IMR-90 (cell line): Measurements from ENCODE around the gene SLC10A3. TPM values are rescaled to one million over a fixed set of nuclear protein-coding genes. Genes with fewer than 3 reads are reported as not detected.
A peak's percentile ranks its signal among the peaks of the same experiment; 100 is the strongest.

Experiments
- ATAC-seq: fragments of 200-7000 bp; cut with Tn5 transposase; 2 replicates; pipeline ENCODE4 v1.9.1; 2020; ENCODE audit warnings: low read depth, mild to moderate bottlenecking, moderate library complexity
- BruUV-seq: library from RNA; stranded (reverse); fragments of 400-500 nt; replicated peaks from 2 replicates; lab custom pipeline; 2021; lab: Mats Ljungman, UMichigan
- CTCF ChIA-PET: fragments of 300-600 bp; formaldehyde crosslinking; extraction: SDS; loops from one replicate; lab custom pipeline; 2021; ENCODE audit warnings: antibody characterized with exemption; lab: Yijun Ruan, JAX
- POLR2A ChIA-PET: fragments of 300-600 bp; sonication (Branson Sonifier 250); formaldehyde crosslinking; loops from one replicate; lab custom pipeline; 2022; ENCODE audit warnings: antibody characterized with exemption; ENCODE audit not compliant: unreplicated experiment; lab: Charles Lee
- DNase-seq: peaks from one replicate; pipeline ENCODE4 v3.0.0; 2013
- H2AFZ ChIP-seq: replicated peaks from 2 replicates; pipeline ENCODE3; 2013; ENCODE audit warnings: low read length, mild to moderate bottlenecking; ENCODE audit not compliant: poor library complexity
- H2AK5ac ChIP-seq: 2 replicates; pipeline ENCODE4 v1.6.1; 2013; ENCODE audit warnings: low read depth, low read length, inconsistent platforms
- H2AK9ac ChIP-seq: replicated peaks from 2 replicates; pipeline ENCODE3; 2013; ENCODE audit warnings: mild to moderate bottlenecking, low read depth, low read length, moderate library complexity; ENCODE audit not compliant: poor library complexity
- H2BK120ac ChIP-seq: 2 replicates; pipeline ENCODE4 v1.6.1; 2013; ENCODE audit warnings: low read depth, low read length, inconsistent platforms
- H2BK15ac ChIP-seq: 3 replicates; pipeline ENCODE4 v1.6.1; 2013; ENCODE audit warnings: low read depth, low read length, inconsistent platforms
- H2BK20ac ChIP-seq: 2 replicates; pipeline ENCODE4 v1.6.1; 2013; ENCODE audit warnings: low read depth, mild to moderate bottlenecking, inconsistent platforms, low read length, moderate library complexity
- H2BK5ac ChIP-seq: 2 replicates; pipeline ENCODE4 v1.6.1; 2013; ENCODE audit warnings: mild to moderate bottlenecking, low read depth, low read length, inconsistent platforms; ENCODE audit not compliant: poor library complexity, severe bottlenecking
- H3K14ac ChIP-seq: replicated peaks from 2 replicates; pipeline ENCODE4 v1.6.1; 2013; ENCODE audit warnings: low read depth, low read length, inconsistent platforms
- H3K18ac ChIP-seq: 2 replicates; pipeline ENCODE4 v1.6.1; 2013; ENCODE audit warnings: low read depth, low read length, control low read depth
- H3K23ac ChIP-seq: 2 replicates; pipeline ENCODE4 v1.6.1; 2013; ENCODE audit warnings: low read depth, low read length, inconsistent platforms
- H3K27ac ChIP-seq: 2 replicates; pipeline ENCODE4 v1.5.1; 2013; ENCODE audit warnings: mild to moderate bottlenecking, control low read depth, low read length; ENCODE audit not compliant: insufficient read depth
- H3K27me3 ChIP-seq: 2 replicates; pipeline ENCODE4 v1.6.1; 2013; ENCODE audit warnings: low read length; ENCODE audit not compliant: control insufficient read depth, insufficient read depth
- H3K36me3 ChIP-seq: 2 replicates; pipeline ENCODE4 v1.6.1; 2013; ENCODE audit warnings: low read length, mixed read lengths; ENCODE audit not compliant: control insufficient read depth, insufficient read depth
- H3K4ac ChIP-seq: 2 replicates; pipeline ENCODE4 v1.6.1; 2013; ENCODE audit warnings: low read depth, low read length, inconsistent platforms
- H3K4me1 ChIP-seq: 2 replicates; pipeline ENCODE4 v1.6.1; 2013; ENCODE audit warnings: low read length, mixed read lengths; ENCODE audit not compliant: control insufficient read depth, insufficient read depth
- H3K4me2 ChIP-seq: 2 replicates; pipeline ENCODE4 v1.6.1; 2013; ENCODE audit warnings: low read depth, mild to moderate bottlenecking, control low read depth, low read length, moderate library complexity
- H3K4me3 ChIP-seq: 2 replicates; pipeline ENCODE4 v1.5.1; 2013; ENCODE audit warnings: low read depth, mild to moderate bottlenecking, control low read depth, low read length, moderate library complexity; ENCODE audit not compliant: insufficient read depth
- H3K56ac ChIP-seq: 2 replicates; pipeline ENCODE4 v1.6.1; 2013; ENCODE audit warnings: low read length, inconsistent platforms; ENCODE audit not compliant: insufficient read depth; ENCODE audit errors: extremely low read depth
- H3K79me1 ChIP-seq, 2 experiments: 2 replicates each; pipeline ENCODE4 v1.6.1; 2013; ENCODE audit warnings: low read length in 2 of 2, inconsistent platforms in 1 of 2, low read depth in 1 of 2
- H3K9ac ChIP-seq: 2 replicates; pipeline ENCODE4 v1.6.1; 2013; ENCODE audit warnings: low read depth, low read length, control low read depth
- H3K9me1 ChIP-seq: 2 replicates; pipeline ENCODE4 v1.6.1; 2013; ENCODE audit warnings: low read length, inconsistent platforms; ENCODE audit not compliant: insufficient read depth
- H3K9me3 ChIP-seq: 2 replicates; pipeline ENCODE4 v1.6.1; 2013; ENCODE audit warnings: low read length; ENCODE audit not compliant: control insufficient read depth, insufficient read depth
- H4K20me1 ChIP-seq: 2 replicates; pipeline ENCODE4 v1.6.1; 2013; ENCODE audit warnings: low read length, inconsistent platforms; ENCODE audit not compliant: insufficient read depth
- H4K5ac ChIP-seq: 2 replicates; pipeline ENCODE4 v1.6.1; 2013; ENCODE audit warnings: mild to moderate bottlenecking, low read depth, low read length, control low read depth
- H4K8ac ChIP-seq, 2 experiments: 2 replicates each; pipeline ENCODE4 v1.6.1; 2013; ENCODE audit warnings: low read depth in 2 of 2, low read length in 2 of 2, control low read depth in 1 of 2, inconsistent platforms in 1 of 2
- H4K91ac ChIP-seq: 2 replicates; pipeline ENCODE4 v1.6.1; 2013; ENCODE audit warnings: low read depth, low read length, inconsistent platforms; ENCODE audit not compliant: insufficient read depth
- MAZ ChIP-seq: IDR thresholded peaks from 2 replicates; pipeline ENCODE4 v1.6.1; 2012; ENCODE audit warnings: low read depth, mild to moderate bottlenecking, low read length, improper control_type of control experiment, moderate library complexity, borderline replicate concordance
- MXI1 ChIP-seq: IDR thresholded peaks from 2 replicates; pipeline ENCODE4 v1.6.1; 2012; ENCODE audit warnings: low read depth, mild to moderate bottlenecking, low read length, moderate library complexity, borderline replicate concordance
- WGBS, 2 experiments: methylation state at CpG; one replicate each; pipeline versions ENCODE4 v1.1.5 to v1.1.7; 2013; ENCODE audit warnings: missing lambda C conversion rate in 2 of 2; ENCODE audit not compliant: insufficient read length in 1 of 2; ENCODE audit errors: extremely low coverage in 2 of 2; 5-methylcytosine and 5-hydroxymethylcytosine counted together
- dilution Hi-C: fragments of 300-500 bp; cut with HindIII; formaldehyde crosslinking; loops from one replicate; pipeline ENCODE4 v1.14.3; 2018; ENCODE audit warnings: low sequenced_read_pairs; ENCODE audit not compliant: unreplicated experiment
- in situ Hi-C: fragments of 300-500 bp; cut with MboI; formaldehyde crosslinking; loops from 3 replicates; pipeline ENCODE4 v1.14.3; 2019; ENCODE audit warnings: low sequenced_read_pairs, inconsistent platforms, mixed read lengths
- intact Hi-C: fragments of 100-400 bp; cut with micrococcal nuclease; formaldehyde crosslinking; loops from 2 replicates; pipeline ENCODE4 v1.10.0; 2022
- polyA plus RNA-seq, 3 experiments: library from polyadenylated mRNA; depleted of rRNA; stranded (reverse); fragments of >200 nt; gene quantifications; 2 replicates each; pipeline ENCODE4 v1.2.3, GENCODE V29; 2012; ENCODE audit warnings: low replicate concordance in 1 of 3
- total RNA-seq: library from RNA; depleted of rRNA; stranded (reverse); fragments of >200 nt; gene quantifications from 2 replicates; pipeline ENCODE4 v1.2.3, GENCODE V29; 2012

Gene SLC10A3
- total and polyA plus RNA-seq, 2 of the 4 experiments (the other 2 are of a cell fraction): 15.2 to 24.6 TPM

GRCh38 chrX:154531626-154532025 is 41.2 kb upstream of the SLC10A3 start:
- Histone ChIP-seq H3K9me1 (0 out of 2 replicates have a peak, but pooled peaks cover 2% of the 10 kb centered on the region), H2BK20ac (no peak overlapping the region), H3K18ac (no peak overlapping the region), H3K14ac (no peak overlapping the region), H3K79me1 (peaks cover 0 to 14% of the 10 kb centered on the region in 2 experiments; a peak in 2 of 4 replicates), H3K4ac (peak overlapping the region; percentile 51; the same call in 1 of the 2 replicates), H3K4me2 (no peak overlapping the region), H3K36me3 (peaks cover 49% of the 10 kb centered on the region), H2AFZ (no peak overlapping the region), H3K9me3 (no peaks in the 10 kb centered on the region), H2BK120ac (no peak overlapping the region), H3K27me3 (no peaks in the 10 kb centered on the region), H2AK5ac (no peak overlapping the region), H3K23ac (no peak overlapping the region), H4K5ac (no peak overlapping the region), H3K56ac (no peak overlapping the region), H2AK9ac (no peak overlapping the region), H3K4me1 (peaks cover 13% of the 10 kb centered on the region), H4K20me1 (peaks cover 12% of the 10 kb centered on the region), H4K8ac (no peak overlapping the region), H4K91ac (no peak overlapping the region), H3K27ac (peak overlapping the region; percentile 31; the same call in 1 of the 2 replicates), H2BK15ac (no peak overlapping the region), H3K9ac (no peak overlapping the region), H2BK5ac (no peak overlapping the region), H3K4me3 (no peak overlapping the region)
- intact Hi-C loops (loop anchor here (5.0 kb wide), 2 partner anchors 119 to 159 kb away; partner anchors contain the start of genes FLNA and TAFAZZIN), in situ Hi-C loops (loop anchor here (25.0 kb wide), 1 partner anchor 1569 kb away; no protein-coding TSS in a partner anchor), dilution Hi-C loops (no loop called here)
- TF ChIP-seq MXI1 (no peak), MAZ (peak; percentile 12; the same call in 1 of the 2 replicates)
- POLR2A ChIA-PET: interaction anchor here (1.0 kb wide), 1 partner anchor 132 kb away, joined by 3 read pairs; no protein-coding TSS in a partner anchor
- WGBS, 2 experiments: 60% methylated on average over 1 of the region's 16 CpGs; no CpG with 5 or more reads in 1 of the 2 experiments
- DNase-seq (peak; percentile 56), ATAC-seq (peak; percentile 55)
- BruUV-seq: no TSS peak
- CTCF ChIA-PET: no interaction called here
